Measurements from ENCODE around the gene OSBPL2. TPM values are rescaled to one million over a fixed set of nuclear protein-coding genes. Genes with fewer than 3 reads are reported as not detected.

Gene OSBPL2
- total RNA-seq, 1 experiment from 2014 or later: 21.9 TPM

GRCh38 chr20:62212299-62212698 is 26.0 kb upstream of the OSBPL2 start:
- Histone ChIP-seq H3K36me3 (replicated peaks; ENCODE audit: control insufficient read depth, insufficient read depth, low read length) (no peaks in the 10 kb centered on the region), H3K4me3 (ENCODE audit: insufficient read depth, low read depth, low read length) (no peak overlapping the region), H3K27me3 (ENCODE audit: control insufficient read depth, insufficient read depth, low read length) (no peaks in the 10 kb centered on the region; the same call in none of the 2 replicates)
- no peak for DNase-seq

GRCh38 chr20:62214067-62214466 is 24.3 kb upstream of the OSBPL2 start:
- Histone ChIP-seq H3K36me3 (replicated peaks; ENCODE audit: control insufficient read depth, insufficient read depth, low read length) (no peaks in the 10 kb centered on the region), H3K4me3 (ENCODE audit: insufficient read depth, low read depth, low read length) (no peak overlapping the region), H3K27me3 (ENCODE audit: control insufficient read depth, insufficient read depth, low read length) (peaks cover 14% of the 10 kb centered on the region)
- DNase-seq: no peak

- no peaks in the 10 kb centered on the region for H3K36me3 ChIP-seq (replicated peaks; ENCODE audit: control insufficient read depth, insufficient read depth, low read length)
- H3K27me3 ChIP-seq (ENCODE audit: control insufficient read depth, insufficient read depth, low read length): peaks cover 21% of the 10 kb centered on the region
- DNase-seq: no peak
- no peak overlapping the region for H3K4me3 ChIP-seq (ENCODE audit: insufficient read depth, low read depth, low read length)
Measured at GRCh38 chr20:62215020-62215990, 23.0 kb upstream of the OSBPL2 start.

- Histone ChIP-seq H3K4me3 (ENCODE audit: insufficient read depth, low read depth, low read length) (no peak overlapping the region), H3K36me3 (replicated peaks; ENCODE audit: control insufficient read depth, insufficient read depth, low read length) (no peaks in the 10 kb centered on the region), H3K27me3 (ENCODE audit: control insufficient read depth, insufficient read depth, low read length) (peaks cover 29% of the 10 kb centered on the region)
- DNase-seq: no peak
Measured at GRCh38 chr20:62215991-62216635, 22.2 kb upstream of the OSBPL2 start.

- Histone ChIP-seq H3K4me3 (ENCODE audit: insufficient read depth, low read depth, low read length) (no peak overlapping the region), H3K27me3 (ENCODE audit: control insufficient read depth, insufficient read depth, low read length) (peaks cover 36% of the 10 kb centered on the region), H3K36me3 (replicated peaks; ENCODE audit: control insufficient read depth, insufficient read depth, low read length) (no peaks in the 10 kb centered on the region)
- no peak for DNase-seq
Measured at GRCh38 chr20:62216636-62217566, 21.4 kb upstream of the OSBPL2 start.

- Histone ChIP-seq H3K36me3 (replicated peaks; ENCODE audit: control insufficient read depth, insufficient read depth, low read length) (no peaks in the 10 kb centered on the region), H3K4me3 (ENCODE audit: insufficient read depth, low read depth, low read length) (no peak overlapping the region), H3K27me3 (ENCODE audit: control insufficient read depth, insufficient read depth, low read length) (peaks cover 38% of the 10 kb centered on the region)
- DNase-seq: peak; percentile 82
Measured at GRCh38 chr20:62217913-62218773, 20.2 kb upstream of the OSBPL2 start.

GRCh38 chr20:62219101-62219991 is 19.0 kb upstream of the OSBPL2 start:
- Histone ChIP-seq H3K27me3 (ENCODE audit: control insufficient read depth, insufficient read depth, low read length) (peaks cover 38% of the 10 kb centered on the region), H3K36me3 (replicated peaks; ENCODE audit: control insufficient read depth, insufficient read depth, low read length) (no peaks in the 10 kb centered on the region), H3K4me3 (ENCODE audit: insufficient read depth, low read depth, low read length) (peak overlapping the region; percentile 31)
- peak; percentile 91 for DNase-seq

GRCh38 chr20:62219992-62220665 is 18.2 kb upstream of the OSBPL2 start, which contains the start of gene HRH3:
Gene HRH3 (minus strand): TSS chr20:62220278. CDS start chr20:62219970, 308 bp downstream.
- Histone ChIP-seq H3K4me3 (ENCODE audit: insufficient read depth, low read depth, low read length) (peak within 1 kb of the TSS; percentile 33), H3K36me3 (replicated peaks; ENCODE audit: control insufficient read depth, insufficient read depth, low read length) (no peaks in the 10 kb centered on the region), H3K27me3 (ENCODE audit: control insufficient read depth, insufficient read depth, low read length) (peaks cover 38% of the 10 kb centered on the region)
- DNase-seq: peak; percentile 99

GRCh38 chr20:62220666-62221568 is 17.4 kb upstream of the OSBPL2 start:
- Histone ChIP-seq H3K36me3 (replicated peaks; ENCODE audit: control insufficient read depth, insufficient read depth, low read length) (no peaks in the 10 kb centered on the region), H3K4me3 (ENCODE audit: insufficient read depth, low read depth, low read length) (peak overlapping the region; percentile 33; the same call in 1 of the 2 replicates), H3K27me3 (ENCODE audit: control insufficient read depth, insufficient read depth, low read length) (peaks cover 38% of the 10 kb centered on the region)
- peak; percentile 88 for DNase-seq

- no peak for DNase-seq
- H3K36me3 ChIP-seq (replicated peaks; ENCODE audit: control insufficient read depth, insufficient read depth, low read length): no peaks in the 10 kb centered on the region
- H3K27me3 ChIP-seq (ENCODE audit: control insufficient read depth, insufficient read depth, low read length): peaks cover 38% of the 10 kb centered on the region
- H3K4me3 ChIP-seq (ENCODE audit: insufficient read depth, low read depth, low read length): no peak overlapping the region
Measured at GRCh38 chr20:62222266-62222850, 16.0 kb upstream of the OSBPL2 start.

- Histone ChIP-seq H3K4me3 (ENCODE audit: insufficient read depth, low read depth, low read length) (no peak overlapping the region), H3K27me3 (ENCODE audit: control insufficient read depth, insufficient read depth, low read length) (peaks cover 34% of the 10 kb centered on the region), H3K36me3 (replicated peaks; ENCODE audit: control insufficient read depth, insufficient read depth, low read length) (no peaks in the 10 kb centered on the region)
- DNase-seq: no peak
Measured at GRCh38 chr20:62222972-62223371, 15.3 kb upstream of the OSBPL2 start.

Measured in H7 (cell line).